Dendritic cell treated with granulocyte-macrophage colony-stimulating factor and Interleukin-4, amounts not matched to agents 40 ng/mL and 50 ng/mL, for 4 days (primary cell): Measurements from ENCODE around the gene NRF1.

Source experiments
- H3K27ac Mint-ChIP-seq: one replicate; pipeline ENCODE4 v1.8.0; 2022; ENCODE audit warnings: mild to moderate bottlenecking, mixed read lengths
- H3K27me3 Mint-ChIP-seq: one replicate; pipeline ENCODE4 v1.8.0; 2022; ENCODE audit warnings: mild to moderate bottlenecking, mixed read lengths
- H3K36me3 Mint-ChIP-seq: one replicate; pipeline ENCODE4 v1.8.0; 2022; ENCODE audit warnings: low read depth, mixed read lengths
- H3K4me1 Mint-ChIP-seq: one replicate; pipeline ENCODE4 v1.8.0; 2022; ENCODE audit warnings: low read depth, mixed read lengths
- H3K4me3 Mint-ChIP-seq: one replicate; pipeline ENCODE4 v1.8.0; 2022; ENCODE audit warnings: mild to moderate bottlenecking, moderate library complexity, mixed read lengths
- H3K9me3 Mint-ChIP-seq: one replicate; pipeline ENCODE4 v1.8.0; 2022; ENCODE audit warnings: mixed read lengths
- intact Hi-C: fragments of 100-400 bp; cut with micrococcal nuclease; formaldehyde crosslinking; loops from one replicate; pipeline ENCODE4 v1.15.0; 2022

NRF1 gene

DNA sequence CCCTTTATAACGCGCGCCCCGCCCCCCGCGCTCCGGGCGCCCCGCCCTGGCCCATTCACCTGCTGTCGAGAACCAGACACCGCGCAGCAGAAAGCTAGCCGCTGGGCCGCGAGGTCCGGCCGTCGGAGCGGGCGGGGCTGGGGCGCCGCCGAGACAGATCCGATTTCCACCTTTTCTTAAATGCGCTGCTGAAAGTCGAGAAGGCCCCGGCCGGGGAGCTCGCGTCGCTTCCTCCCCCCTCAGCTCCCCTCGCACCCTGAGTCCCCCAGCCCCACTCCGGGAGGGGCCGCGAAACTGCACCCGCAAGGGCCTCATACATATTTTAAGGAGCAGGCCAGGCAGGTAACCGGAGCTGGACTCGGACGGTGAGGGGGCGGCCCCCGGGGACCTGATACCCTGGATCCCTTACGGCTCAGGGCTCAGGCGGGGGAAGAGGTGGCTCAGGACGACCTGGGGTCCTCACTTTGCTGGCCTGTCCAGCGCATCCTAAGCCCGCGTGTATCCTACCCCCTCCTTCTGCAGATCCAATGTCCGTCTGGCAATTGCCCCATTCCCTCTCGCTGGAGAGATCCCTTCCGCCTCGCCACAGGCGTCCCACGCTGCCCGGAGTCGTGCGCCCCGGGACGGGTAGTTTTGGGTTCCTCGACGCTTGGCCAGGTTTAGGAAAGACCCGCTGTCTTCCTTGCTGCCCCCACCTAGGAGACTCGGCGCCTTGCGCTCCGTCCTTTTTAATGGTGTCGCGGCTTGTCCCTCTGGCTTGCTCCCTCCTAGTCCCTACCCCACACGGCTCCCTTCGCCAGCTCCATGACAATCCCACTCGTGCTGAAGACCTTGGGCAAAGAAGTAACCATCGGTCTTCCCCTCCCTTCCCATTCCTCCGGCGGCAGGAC is 170.7 kb downstream of the NRF1 start:
- Mint-ChIP-seq H3K36me3 (no peaks in the 10 kb centered on the region), H3K27me3 (peaks cover 94% of the 10 kb centered on the region), H3K4me3 (peak overlapping the region; percentile 14), H3K9me3 (no peaks in the 10 kb centered on the region), H3K27ac (no peak overlapping the region), H3K4me1 (peaks cover 62% of the 10 kb centered on the region)
- intact Hi-C loops, result no loop called here

DNA sequence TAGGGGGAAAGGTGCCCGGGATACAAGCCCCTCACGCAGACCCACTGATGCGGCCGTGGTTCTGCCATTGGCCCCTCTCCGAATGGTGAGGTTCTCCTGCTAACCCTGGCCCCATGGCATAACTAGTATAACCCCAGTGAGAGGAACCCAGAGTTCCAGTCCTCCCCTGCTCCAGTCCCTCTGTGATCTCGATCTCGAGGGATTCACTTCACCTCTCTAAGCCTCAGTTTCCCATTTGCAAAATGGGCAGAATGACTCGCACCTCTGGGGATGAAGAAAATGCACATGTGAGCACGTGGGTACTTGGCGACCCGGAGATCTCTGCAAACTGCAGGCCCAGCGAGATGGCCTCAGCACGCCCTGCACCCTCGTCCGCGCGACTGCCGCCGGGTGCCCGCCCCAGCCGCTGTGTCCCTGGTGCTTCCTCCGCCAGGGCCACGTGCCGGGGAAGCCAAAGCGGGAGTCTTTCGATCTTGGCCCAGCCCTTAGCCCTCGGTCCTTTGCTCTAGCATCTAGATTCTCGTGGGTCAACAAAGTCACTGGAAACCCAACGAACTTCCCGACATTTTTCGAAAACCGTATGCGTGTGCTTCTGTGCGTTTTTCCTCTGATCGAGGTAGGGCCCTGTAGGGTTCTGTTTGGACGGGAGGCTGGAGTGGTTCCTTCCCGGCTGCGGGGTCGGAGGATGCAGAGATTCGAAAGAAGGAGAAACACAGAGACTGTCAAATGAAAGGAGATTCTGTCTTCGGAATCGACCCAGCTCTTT is 171.5 kb downstream of the NRF1 start:
- intact Hi-C loops, result no loop called here
- Mint-ChIP-seq H3K4me3 (peak overlapping the region; percentile 26), H3K27ac (no peak overlapping the region), H3K4me1 (peaks cover 59% of the 10 kb centered on the region), H3K27me3 (peaks cover 94% of the 10 kb centered on the region), H3K36me3 (no peaks in the 10 kb centered on the region), H3K9me3 (no peaks in the 10 kb centered on the region)

DNA sequence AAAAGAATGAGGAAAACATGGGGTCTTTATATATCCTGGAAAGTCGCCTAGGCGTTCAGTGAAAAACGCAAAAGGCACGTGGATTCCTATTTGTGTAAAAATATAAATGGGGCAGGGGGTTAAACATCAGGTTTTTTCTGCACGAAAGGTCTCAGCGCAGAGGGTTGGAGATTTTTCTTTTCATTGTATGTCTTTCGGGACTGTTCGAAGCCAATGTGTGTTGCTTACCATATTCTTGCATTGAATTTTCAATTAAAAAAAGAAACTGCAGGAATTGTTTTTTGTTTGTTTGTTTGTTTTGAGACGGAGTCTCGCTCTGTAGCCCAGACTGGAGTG is 172.0 kb downstream of the NRF1 start:
- H3K9me3 Mint-ChIP-seq, result no peaks in the 10 kb centered on the region
- no peaks in the 10 kb centered on the region for H3K36me3 Mint-ChIP-seq
- H3K27ac Mint-ChIP-seq, result no peak overlapping the region
- intact Hi-C loops, result no loop called here
- peaks cover 93% of the 10 kb centered on the region for H3K27me3 Mint-ChIP-seq
- H3K4me1 Mint-ChIP-seq, result peaks cover 59% of the 10 kb centered on the region
- H3K4me3 Mint-ChIP-seq, result no peak overlapping the region

DNA sequence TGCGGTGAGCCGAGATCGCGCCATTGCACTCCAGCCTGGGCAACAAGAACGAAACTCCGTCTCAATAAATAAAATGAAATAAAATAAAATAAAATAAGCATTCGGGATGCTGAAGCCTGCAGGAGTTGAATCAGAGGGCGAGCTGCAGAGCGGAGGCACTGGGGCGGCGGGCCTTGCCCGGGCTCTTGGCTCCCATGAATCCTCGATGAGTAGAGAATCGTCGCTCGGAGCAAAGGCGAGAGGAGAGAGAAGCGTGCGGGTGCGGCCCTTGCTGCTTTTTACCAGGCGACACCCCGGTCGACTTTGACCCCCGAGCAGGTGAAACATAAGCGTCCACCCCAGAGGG is 172.9 kb downstream of the NRF1 start:
- Mint-ChIP-seq H3K27me3 (peaks cover 94% of the 10 kb centered on the region), H3K4me1 (peaks cover 53% of the 10 kb centered on the region), H3K4me3 (peak overlapping the region; percentile 70), H3K9me3 (no peaks in the 10 kb centered on the region), H3K27ac (no peak overlapping the region), H3K36me3 (no peaks in the 10 kb centered on the region)
- intact Hi-C loops, result no loop called here

DNA sequence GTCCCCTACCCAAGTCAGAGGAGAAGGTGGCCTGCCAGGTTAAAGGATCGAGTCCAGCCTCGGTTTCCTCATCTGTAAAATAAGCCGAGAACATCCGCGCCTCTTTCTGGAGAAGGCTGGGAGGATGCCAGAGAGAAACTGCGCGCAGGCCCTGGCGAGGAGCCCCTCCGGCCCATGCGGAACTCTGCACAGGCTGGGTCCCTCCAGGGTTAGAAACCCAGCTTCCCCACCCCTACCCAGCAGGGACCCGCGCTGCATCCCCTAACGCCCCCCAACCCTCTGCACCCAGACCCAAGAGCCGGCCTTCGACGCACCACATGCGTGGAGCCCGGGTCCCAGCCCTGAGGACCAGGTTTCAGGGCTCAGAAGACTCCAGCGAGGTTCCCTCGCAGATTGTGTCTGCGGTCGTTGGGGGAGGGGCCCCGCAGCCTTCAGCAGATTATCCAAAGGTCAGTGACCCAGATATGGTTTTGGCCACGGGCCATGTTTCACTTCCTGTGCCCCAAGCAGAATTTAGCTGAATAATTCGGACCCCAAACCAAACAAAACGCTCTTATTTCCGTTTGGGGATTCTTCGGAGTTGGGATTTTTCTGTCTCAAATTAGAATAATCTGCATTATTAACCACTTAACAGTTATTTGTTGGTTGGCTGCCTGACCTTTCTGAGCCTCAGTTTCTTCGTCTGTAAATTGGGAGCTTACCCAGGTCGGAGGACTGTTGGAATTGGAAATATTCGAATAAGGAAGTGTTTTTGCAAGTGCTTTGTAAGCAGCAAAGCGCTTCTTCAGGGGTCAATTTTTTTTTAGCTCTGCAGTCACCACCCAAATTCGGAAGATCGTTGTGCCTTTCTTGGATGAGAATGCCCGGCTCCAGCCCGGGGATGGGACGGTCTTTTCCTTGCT is 173.5 kb downstream of the NRF1 start:
- peaks cover 53% of the 10 kb centered on the region for H3K4me1 Mint-ChIP-seq
- H3K27ac Mint-ChIP-seq, result peak overlapping the region; percentile 33
- peak overlapping the region; percentile 70 for H3K4me3 Mint-ChIP-seq
- intact Hi-C loops, result no loop called here
- no peaks in the 10 kb centered on the region for H3K36me3 Mint-ChIP-seq
- peaks cover 95% of the 10 kb centered on the region for H3K27me3 Mint-ChIP-seq
- no peaks in the 10 kb centered on the region for H3K9me3 Mint-ChIP-seq

DNA sequence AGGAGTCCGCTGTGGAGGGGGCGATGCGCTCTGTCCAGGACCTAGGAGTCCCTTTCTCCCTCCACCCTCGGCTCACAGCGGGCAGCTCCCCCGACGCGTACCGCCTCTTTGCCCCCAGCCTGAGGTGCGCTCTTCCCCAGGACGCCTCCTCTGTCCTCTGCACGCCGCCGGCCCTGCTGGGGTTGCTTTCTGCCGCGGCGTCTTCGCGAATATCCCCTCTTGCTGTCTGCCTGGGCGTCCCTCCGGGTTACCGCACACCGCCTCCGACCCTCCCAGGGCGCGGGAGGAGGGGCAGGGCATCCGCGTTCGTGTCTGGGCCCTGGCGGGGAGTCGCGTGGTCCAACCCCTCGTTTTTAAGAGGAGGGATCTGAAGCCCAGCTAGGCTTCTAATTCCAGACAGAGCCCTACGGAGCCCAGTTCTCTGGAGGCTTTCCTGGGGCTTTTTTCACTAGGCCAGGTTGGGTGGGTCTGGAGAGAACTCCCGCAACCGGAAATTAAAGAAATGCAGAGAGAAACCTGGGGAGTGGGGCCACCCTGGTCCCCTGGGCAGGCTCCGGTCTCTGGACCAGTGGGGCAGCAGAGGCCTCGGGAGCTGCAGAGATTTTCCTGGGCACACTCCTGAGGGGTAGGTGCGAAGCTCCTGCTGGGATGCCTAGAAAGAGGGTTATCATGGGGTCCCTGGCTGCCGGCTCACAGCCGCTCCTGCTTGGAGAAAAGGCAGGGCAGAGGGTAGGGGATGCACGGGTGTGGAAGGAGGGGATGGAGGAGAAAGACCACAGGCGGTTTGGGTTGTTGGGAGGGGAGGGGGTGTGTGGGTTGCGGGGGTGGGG is 174.4 kb downstream of the NRF1 start:
- Mint-ChIP-seq H3K9me3 (no peaks in the 10 kb centered on the region), H3K4me3 (peak overlapping the region; percentile 70), H3K27ac (peak overlapping the region; percentile 33), H3K27me3 (peaks cover 99% of the 10 kb centered on the region), H3K36me3 (no peaks in the 10 kb centered on the region), H3K4me1 (peaks cover 53% of the 10 kb centered on the region)
- intact Hi-C loops, result no loop called here

DNA sequence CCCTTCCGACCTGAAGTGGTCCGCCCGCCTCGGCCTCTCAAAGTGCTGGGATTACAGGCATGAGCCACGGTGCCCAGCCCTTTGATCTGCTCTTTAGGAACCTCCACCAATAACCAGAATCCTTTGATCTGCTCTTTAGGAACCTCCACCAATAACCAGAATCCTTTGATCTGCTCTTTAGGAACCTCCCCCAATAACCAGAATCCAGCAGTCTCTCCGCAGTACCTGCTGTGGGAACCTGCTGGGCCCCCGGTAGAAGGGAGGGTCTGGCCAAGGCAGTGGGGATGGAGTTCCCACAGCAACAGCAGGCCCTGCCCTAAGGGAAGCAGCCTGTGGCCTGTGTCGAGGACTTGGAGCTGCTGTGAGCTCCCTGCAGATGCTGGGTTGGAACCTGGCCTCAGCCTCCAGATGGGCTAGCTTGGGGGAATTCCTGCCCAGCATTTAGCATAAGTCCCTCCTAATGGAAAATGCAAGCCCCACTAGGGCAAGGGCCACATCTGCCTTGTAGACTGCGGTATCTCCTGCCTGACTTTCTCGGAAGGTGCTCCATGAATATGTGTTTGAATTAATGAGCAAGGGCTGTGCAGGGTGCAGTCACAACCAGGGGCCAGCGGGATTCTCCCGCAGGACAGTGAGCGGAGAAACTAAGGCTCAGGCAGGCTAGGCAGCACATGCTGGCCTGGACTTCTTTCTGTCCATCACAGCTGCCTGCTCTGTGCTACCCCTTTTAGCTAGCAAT is 175.5 kb downstream of the NRF1 start:
- intact Hi-C loops, result no loop called here
- H3K4me1 Mint-ChIP-seq, result peaks cover 42% of the 10 kb centered on the region
- peaks cover 98% of the 10 kb centered on the region for H3K27me3 Mint-ChIP-seq
- H3K27ac Mint-ChIP-seq, result no peak overlapping the region
- H3K4me3 Mint-ChIP-seq, result no peak overlapping the region
- no peaks in the 10 kb centered on the region for H3K9me3 Mint-ChIP-seq
- H3K36me3 Mint-ChIP-seq, result no peaks in the 10 kb centered on the region

DNA sequence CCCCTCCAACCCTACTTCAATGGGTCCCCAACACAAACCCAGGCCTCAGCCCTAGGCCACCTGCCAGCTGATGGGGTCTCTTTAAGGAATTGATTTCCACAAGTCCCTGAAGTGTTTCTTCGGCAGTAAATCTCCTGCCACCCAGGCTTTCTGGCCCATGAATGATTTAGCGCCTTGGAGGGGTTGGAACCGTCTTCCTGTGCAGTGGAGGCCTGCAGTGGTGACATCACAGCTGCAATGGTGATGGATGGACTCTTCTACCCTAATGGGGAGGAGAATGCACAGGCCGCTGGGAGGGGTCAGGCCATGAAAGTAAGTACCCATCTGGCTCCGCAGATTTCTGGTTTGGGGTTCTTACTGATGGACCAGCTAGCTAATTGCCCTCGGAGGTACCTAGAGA is 177.5 kb downstream of the NRF1 start:
- no peak overlapping the region for H3K27ac Mint-ChIP-seq
- peaks cover 25% of the 10 kb centered on the region for H3K4me1 Mint-ChIP-seq
- intact Hi-C loops, result no loop called here
- H3K9me3 Mint-ChIP-seq, result no peaks in the 10 kb centered on the region
- no peak overlapping the region for H3K4me3 Mint-ChIP-seq
- peaks cover 95% of the 10 kb centered on the region for H3K27me3 Mint-ChIP-seq
- H3K36me3 Mint-ChIP-seq, result no peaks in the 10 kb centered on the region

DNA sequence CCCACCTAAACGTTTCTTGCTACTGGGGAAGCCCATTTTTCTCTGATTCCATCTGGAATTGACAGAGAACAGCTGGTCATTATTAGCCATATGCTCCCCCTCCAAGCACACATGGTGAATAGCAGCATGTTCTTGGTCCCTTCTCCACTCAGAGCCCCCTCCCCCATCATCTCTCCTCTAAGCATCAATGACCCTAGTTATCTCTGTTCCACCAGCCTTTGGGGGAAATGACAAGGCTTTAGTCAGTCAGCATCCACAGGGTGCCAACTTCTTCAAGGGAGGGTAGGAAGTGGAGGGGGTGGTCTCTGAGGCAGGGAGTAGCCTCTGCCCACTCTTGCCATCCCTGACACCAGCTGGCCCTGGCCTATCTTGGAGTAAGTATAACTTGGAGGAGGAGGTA is 178.1 kb downstream of the NRF1 start:
- Mint-ChIP-seq H3K4me3 (no peak overlapping the region), H3K36me3 (no peaks in the 10 kb centered on the region), H3K4me1 (peaks cover 20% of the 10 kb centered on the region), H3K9me3 (no peaks in the 10 kb centered on the region), H3K27ac (no peak overlapping the region), H3K27me3 (peaks cover 93% of the 10 kb centered on the region)
- intact Hi-C loops, result no loop called here

DNA sequence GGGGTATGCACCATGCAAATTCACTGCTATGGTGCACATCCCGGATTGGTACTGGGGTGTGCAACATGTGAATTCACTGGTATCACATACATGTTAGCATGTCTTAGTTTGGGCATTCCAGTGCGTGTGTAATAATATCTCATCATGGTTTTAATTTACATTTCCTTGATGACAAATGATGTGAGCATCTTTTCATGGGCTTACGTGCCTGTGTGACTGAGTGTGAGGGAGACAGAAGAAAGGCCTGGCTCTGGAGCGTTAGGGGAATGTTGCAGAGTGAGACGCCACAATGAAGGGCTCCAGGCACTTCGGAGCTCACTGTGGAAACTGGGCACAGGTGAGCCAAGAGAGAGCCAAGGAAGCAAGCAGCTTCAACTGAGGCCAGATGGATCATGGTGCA is 178.6 kb downstream of the NRF1 start:
- no peak overlapping the region for H3K27ac Mint-ChIP-seq
- peaks cover 89% of the 10 kb centered on the region for H3K27me3 Mint-ChIP-seq
- intact Hi-C loops, result no loop called here

DNA sequence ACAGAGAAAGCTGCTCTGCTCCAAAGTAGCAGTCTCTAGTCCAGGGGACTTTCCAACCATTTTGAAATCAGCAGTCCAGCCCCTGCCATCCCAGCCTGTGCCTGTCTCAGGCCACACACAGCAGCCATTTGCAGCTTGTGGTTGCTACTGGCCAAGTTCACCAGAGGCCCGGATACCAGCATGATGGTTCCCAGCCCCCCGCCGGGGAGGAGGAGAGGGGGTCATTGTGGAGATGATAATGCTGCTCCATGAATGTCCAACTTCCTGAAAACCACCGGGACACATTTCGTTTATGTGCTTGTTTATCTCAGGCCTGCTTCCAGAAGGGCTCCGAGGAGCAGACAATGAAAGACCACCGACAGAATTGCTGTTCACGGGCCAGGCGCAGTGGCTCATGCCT is 181.2 kb downstream of the NRF1 start:
- Mint-ChIP-seq H3K36me3 (no peaks in the 10 kb centered on the region), H3K9me3 (no peaks in the 10 kb centered on the region), H3K27me3 (peaks cover 65% of the 10 kb centered on the region), H3K4me1 (no peaks in the 10 kb centered on the region), H3K27ac (no peak overlapping the region), H3K4me3 (no peak overlapping the region)
- intact Hi-C loops, result no loop called here

More for the DNA sequence above, 178.6 kb downstream of the NRF1 start:
- Mint-ChIP-seq H3K4me3 (no peak overlapping the region), H3K36me3 (no peaks in the 10 kb centered on the region), H3K4me1 (peaks cover 16% of the 10 kb centered on the region), H3K9me3 (no peaks in the 10 kb centered on the region)

DNA sequence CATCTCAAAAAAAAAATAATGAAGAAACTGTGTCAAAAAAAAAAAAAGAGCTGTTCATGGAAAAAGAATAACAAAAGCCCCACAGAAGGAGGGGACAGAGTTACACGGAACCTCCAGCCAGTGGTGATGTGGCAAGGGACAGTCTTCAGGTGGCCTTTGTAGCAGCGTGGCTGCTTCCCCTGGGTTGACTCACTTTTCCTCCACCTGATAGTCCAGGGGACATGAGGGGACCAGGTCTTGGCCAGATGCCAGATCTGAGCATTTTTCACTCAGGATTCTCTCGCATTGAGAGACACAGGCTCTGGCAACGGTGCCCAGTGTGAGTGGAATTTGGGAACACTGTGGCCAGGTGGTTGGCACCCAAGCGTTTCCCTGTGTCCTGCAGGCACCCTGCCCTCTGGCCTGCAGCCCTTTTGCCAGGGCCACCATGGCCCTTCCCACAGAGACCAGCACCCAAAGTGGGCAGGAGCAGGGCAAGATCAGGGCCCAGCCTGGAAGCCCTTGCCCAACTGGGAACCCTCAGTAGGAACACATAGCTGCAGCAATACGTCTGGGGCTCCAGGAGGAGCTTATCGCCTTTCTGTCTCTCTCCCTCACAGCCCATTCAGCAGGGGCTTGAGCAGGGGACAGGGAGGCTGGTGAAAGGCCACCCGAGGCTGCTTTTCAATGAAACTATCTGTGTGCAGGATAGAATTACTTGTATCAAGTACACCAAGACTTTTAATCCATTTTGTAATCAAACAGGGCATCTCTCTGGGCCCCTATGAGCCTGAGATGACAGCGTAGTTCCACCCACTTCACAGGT is 182.2 kb downstream of the NRF1 start:
- Mint-ChIP-seq H3K9me3 (no peaks in the 10 kb centered on the region), H3K36me3 (no peaks in the 10 kb centered on the region), H3K4me3 (no peak overlapping the region), H3K4me1 (no peaks in the 10 kb centered on the region), H3K27ac (no peak overlapping the region), H3K27me3 (peaks cover 56% of the 10 kb centered on the region)
- intact Hi-C loops, result no loop called here
